NCI-H2081 treated with DMSO at 0.1 percent for 48 hours (cell line): ENCODE results near the gene LCAT.

ENCODE experiments used
- DNase-seq: peaks from one replicate; lab custom pipeline; 2025; lab: John Stamatoyannopoulos, UW

The LCAT gene

GRCh38 chr16:67968400-67969253, 24.7 kb upstream of the LCAT start, which contains the start of gene SLC12A4:
Gene SLC12A4 (minus strand): TSS chr16:67968637. CDS start chr16:67968553, 84 bp downstream.
- DNase-seq, result no peak

- DNase-seq, result no peak
These were observed 24.1 kb upstream of the LCAT start for GRCh38 chr16:67967958-67968399.

- no peak for DNase-seq
These were observed 23.4 kb upstream of the LCAT start for GRCh38 chr16:67967183-67967957.

- no peak for DNase-seq
These were observed 22.7 kb upstream of the LCAT start for GRCh38 chr16:67966549-67967182.

- DNase-seq, result no peak
These were observed 22.0 kb upstream of the LCAT start for GRCh38 chr16:67965668-67966548.

GRCh38 chr16:67964477-67965131, 20.7 kb upstream of the LCAT start:
- no peak for DNase-seq

- DNase-seq, result no peak
These were observed 19.9 kb upstream of the LCAT start for GRCh38 chr16:67963662-67964321.

- no peak for DNase-seq
These were observed 19.4 kb upstream of the LCAT start for GRCh38 chr16:67963292-67963661.

GRCh38 chr16:67962135-67962534, 18.2 kb upstream of the LCAT start:
- DNase-seq, result no peak

- peak; percentile 90 for DNase-seq
These were observed 17.6 kb upstream of the LCAT start for GRCh38 chr16:67961551-67961957.

- DNase-seq, result no peak
These were observed 15.8 kb upstream of the LCAT start for GRCh38 chr16:67959536-67960329.

- DNase-seq, result no peak
These were observed 13.7 kb upstream of the LCAT start for GRCh38 chr16:67957622-67958021.

- DNase-seq, result no peak
These were observed 10.7 kb upstream of the LCAT start for GRCh38 chr16:67954421-67955196.

- no peak for DNase-seq
These were observed 9.9 kb upstream of the LCAT start for GRCh38 chr16:67953641-67954375.

- DNase-seq, result no peak
These were observed 7.6 kb upstream of the LCAT start for GRCh38 chr16:67951485-67951884.

GRCh38 chr16:67950335-67950843, 6.5 kb upstream of the LCAT start:
- no peak for DNase-seq

GRCh38 chr16:67949645-67950044, 5.7 kb upstream of the LCAT start:
- no peak for DNase-seq

- DNase-seq, result no peak
These were observed 4.1 kb upstream of the LCAT start for GRCh38 chr16:67948015-67948414.
